ENCODE results near the gene PATL1. TPM values are rescaled to one million over a fixed set of nuclear protein-coding genes. Genes with fewer than 3 reads are reported as not detected.

Gene PATL1
- total RNA-seq, 1 experiment from 2014 or later = 57.8 TPM

DNA sequence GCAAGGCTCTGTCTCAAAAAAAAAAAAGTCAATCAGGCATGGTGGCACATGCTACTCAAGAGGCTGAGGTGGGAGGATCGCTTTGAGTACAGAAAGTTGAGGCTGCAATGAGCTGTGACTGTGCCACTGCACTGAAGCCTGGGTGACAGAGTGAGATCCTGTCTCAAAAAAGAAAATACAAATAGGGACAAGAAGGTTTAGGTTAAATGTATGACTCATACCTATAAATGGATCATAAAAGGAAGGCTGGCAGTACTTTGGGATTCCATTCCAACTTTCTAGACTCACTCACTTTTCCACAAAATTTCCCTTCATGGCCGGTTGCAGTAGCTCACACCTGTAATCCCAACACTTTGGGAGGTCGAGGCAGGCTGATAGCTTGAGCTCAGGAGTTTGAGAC is 27.7 kb downstream of the PATL1 start:
- ChIA-PET POLR2A (no interaction called here), CTCF (interaction anchor here (0.6 kb wide), 1 partner anchor 21 kb away, joined by 3 read pairs; no protein-coding TSS in a partner anchor)
- H3K36me3 Mint-ChIP-seq (ENCODE audit: insufficient read depth, unreplicated experiment) = peaks cover 93% of the 10 kb centered on the region
- no peak overlapping the region for H3K4me3 Mint-ChIP-seq (ENCODE audit: unreplicated experiment)
- H3K27ac Mint-ChIP-seq (ENCODE audit: unreplicated experiment) = no peak overlapping the region
- TF ChIP-seq, protein P1, sequence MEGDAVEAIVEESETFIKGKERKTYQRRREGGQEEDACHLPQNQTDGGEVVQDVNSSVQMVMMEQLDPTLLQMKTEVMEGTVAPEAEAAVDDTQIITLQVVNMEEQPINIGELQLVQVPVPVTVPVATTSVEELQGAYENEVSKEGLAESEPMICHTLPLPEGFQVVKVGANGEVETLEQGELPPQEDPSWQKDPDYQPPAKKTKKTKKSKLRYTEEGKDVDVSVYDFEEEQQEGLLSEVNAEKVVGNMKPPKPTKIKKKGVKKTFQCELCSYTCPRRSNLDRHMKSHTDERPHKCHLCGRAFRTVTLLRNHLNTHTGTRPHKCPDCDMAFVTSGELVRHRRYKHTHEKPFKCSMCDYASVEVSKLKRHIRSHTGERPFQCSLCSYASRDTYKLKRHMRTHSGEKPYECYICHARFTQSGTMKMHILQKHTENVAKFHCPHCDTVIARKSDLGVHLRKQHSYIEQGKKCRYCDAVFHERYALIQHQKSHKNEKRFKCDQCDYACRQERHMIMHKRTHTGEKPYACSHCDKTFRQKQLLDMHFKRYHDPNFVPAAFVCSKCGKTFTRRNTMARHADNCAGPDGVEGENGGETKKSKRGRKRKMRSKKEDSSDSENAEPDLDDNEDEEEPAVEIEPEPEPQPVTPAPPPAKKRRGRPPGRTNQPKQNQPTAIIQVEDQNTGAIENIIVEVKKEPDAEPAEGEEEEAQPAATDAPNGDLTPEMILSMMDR (IDR thresholded peaks at IDR 0.05; ENCODE audit: insufficient read depth in 1 of 2, low read depth in 1 of 2, low read length in 1 of 2, severe bottlenecking in 1 of 2, unreplicated experiment in 1 of 2) = no peak
- H3K9me3 ChIP-seq = no peaks in the 10 kb centered on the region
- no peaks in the 10 kb centered on the region for H3K4me1 ChIP-seq
- H3K4me1 Mint-ChIP-seq (ENCODE audit: low read depth, unreplicated experiment) = no peaks in the 10 kb centered on the region
- intact Hi-C loops (cut with micrococcal nuclease; ENCODE audit: unreplicated experiment) = no loop called here
- no peaks in the 10 kb centered on the region for H3K9me3 Mint-ChIP-seq (ENCODE audit: unreplicated experiment)
- H3K27me3 Mint-ChIP-seq (ENCODE audit: insufficient read depth, unreplicated experiment) = no peaks in the 10 kb centered on the region
- no peak for DNase-seq
- no TSS peak for BruUV-seq (replicated peaks)
- H3K27me3 ChIP-seq (replicated peaks; ENCODE audit: control insufficient read depth, insufficient read depth, low read length) = no peaks in the 10 kb centered on the region
- H3K4me3 ChIP-seq (ENCODE audit: low read depth, low read length) = no peak overlapping the region
- peaks cover 2% of the 10 kb centered on the region for H3K36me3 ChIP-seq (ENCODE audit: control insufficient read depth, insufficient read depth, low read length)

DNA sequence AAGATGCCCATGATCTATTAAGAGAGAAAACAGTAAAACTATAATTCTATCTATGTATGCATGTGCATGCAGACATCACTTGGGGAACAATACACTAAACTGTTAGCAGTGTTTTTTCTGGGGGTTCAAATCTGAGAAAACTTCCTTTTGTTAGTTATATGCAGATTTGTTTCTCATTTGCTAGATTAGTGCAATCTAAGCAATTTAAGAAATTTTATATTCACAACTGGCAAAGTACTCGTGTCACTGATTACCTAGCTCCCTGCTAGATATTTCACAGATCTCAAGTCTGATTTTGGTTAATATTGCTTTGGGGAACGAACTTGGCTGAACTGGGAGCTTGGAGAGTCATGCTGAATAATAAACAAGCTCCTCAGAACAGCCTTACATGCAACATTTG is 38.3 kb downstream of the PATL1 start:
- POLR2A ChIA-PET = no interaction called here

DNA sequence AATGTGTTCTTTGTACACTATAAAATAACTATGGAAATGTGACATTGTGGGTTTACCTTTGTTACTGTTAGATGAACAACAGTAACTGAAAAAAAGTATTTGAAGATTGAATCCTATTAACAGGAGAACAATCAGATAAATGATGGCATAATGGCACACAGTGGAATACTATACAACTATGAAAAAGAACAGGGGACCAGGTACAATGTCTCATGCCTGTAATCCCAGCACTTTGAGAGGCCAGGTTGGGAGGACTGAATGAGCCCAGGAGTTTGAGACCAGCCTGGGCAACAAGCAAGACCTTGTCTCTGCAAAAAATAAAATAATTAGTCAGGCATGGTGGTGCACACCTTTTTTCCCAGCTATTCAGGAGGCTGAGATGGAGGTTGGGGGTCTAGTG is 38.8 kb downstream of the PATL1 start:
- H3K27ac Mint-ChIP-seq (ENCODE audit: unreplicated experiment) = no peak overlapping the region
- Histone ChIP-seq H3K9me3 (no peaks in the 10 kb centered on the region), H3K36me3 (ENCODE audit: control insufficient read depth, insufficient read depth, low read length) (no peaks in the 10 kb centered on the region), H3K4me3 (ENCODE audit: low read depth, low read length) (no peak overlapping the region), H3K4me1 (no peaks in the 10 kb centered on the region), H3K27me3 (replicated peaks; ENCODE audit: control insufficient read depth, insufficient read depth, low read length) (no peaks in the 10 kb centered on the region)
- TF ChIP-seq, protein P1 (IDR thresholded peaks at IDR 0.05; ENCODE audit: insufficient read depth in 1 of 2, low read depth in 1 of 2, low read length in 1 of 2, severe bottlenecking in 1 of 2, unreplicated experiment in 1 of 2) = no peak
- POLR2A ChIA-PET = no interaction called here
- CTCF ChIA-PET = no interaction called here
- H3K9me3 Mint-ChIP-seq (ENCODE audit: unreplicated experiment) = no peaks in the 10 kb centered on the region
- DNase-seq = no peak
- H3K27me3 Mint-ChIP-seq (ENCODE audit: insufficient read depth, unreplicated experiment) = no peaks in the 10 kb centered on the region
- no peaks in the 10 kb centered on the region for H3K4me1 Mint-ChIP-seq (ENCODE audit: low read depth, unreplicated experiment)
- peaks cover under 1% of the 10 kb centered on the region for H3K36me3 Mint-ChIP-seq (ENCODE audit: insufficient read depth, unreplicated experiment)
- intact Hi-C loops (cut with micrococcal nuclease; ENCODE audit: unreplicated experiment) = no loop called here
- BruUV-seq (replicated peaks) = no TSS peak
- H3K4me3 Mint-ChIP-seq (ENCODE audit: unreplicated experiment) = no peak overlapping the region

More for the DNA sequence above, 38.3 kb downstream of the PATL1 start:
- no peaks in the 10 kb centered on the region for H3K27me3 ChIP-seq (replicated peaks; ENCODE audit: control insufficient read depth, insufficient read depth, low read length)
- no peaks in the 10 kb centered on the region for H3K4me1 ChIP-seq
- Mint-ChIP-seq H3K4me1 (ENCODE audit: low read depth, unreplicated experiment) (no peaks in the 10 kb centered on the region), H3K27ac (ENCODE audit: unreplicated experiment) (no peak overlapping the region), H3K36me3 (ENCODE audit: insufficient read depth, unreplicated experiment) (peaks cover 6% of the 10 kb centered on the region), H3K27me3 (ENCODE audit: insufficient read depth, unreplicated experiment) (no peaks in the 10 kb centered on the region), H3K9me3 (ENCODE audit: unreplicated experiment) (no peaks in the 10 kb centered on the region), H3K4me3 (ENCODE audit: unreplicated experiment) (no peak overlapping the region)
- no peak overlapping the region for H3K4me3 ChIP-seq (ENCODE audit: low read depth, low read length)
- CTCF ChIA-PET = no interaction called here
- intact Hi-C loops (cut with micrococcal nuclease; ENCODE audit: unreplicated experiment) = no loop called here
- H3K36me3 ChIP-seq (ENCODE audit: control insufficient read depth, insufficient read depth, low read length) = no peaks in the 10 kb centered on the region
- no peaks in the 10 kb centered on the region for H3K9me3 ChIP-seq
- BruUV-seq (replicated peaks) = no TSS peak
- DNase-seq = no peak
- TF ChIP-seq, protein P1 (IDR thresholded peaks at IDR 0.05; ENCODE audit: insufficient read depth in 1 of 2, low read depth in 1 of 2, low read length in 1 of 2, severe bottlenecking in 1 of 2, unreplicated experiment in 1 of 2) = no peak

Data from Caco-2 (cell line).